NCI-H146 treated with DMSO at 0.1 percent for 48 hours (cell line): ENCODE results near the gene HSH2D.
A peak's percentile ranks its signal among the peaks of the same experiment; 100 is the strongest.
"Not testable (repeated sequence)": the region's sequence is repeated elsewhere in the genome, so short reads cannot be mapped to it uniquely, and the experiment has no call there.

Source experiments
- DNase-seq: peaks from one replicate; lab custom pipeline; 2025; ENCODE audit not compliant: unreplicated experiment; lab: John Stamatoyannopoulos, UW

The HSH2D gene

GRCh38 chr19:16119075-16119857 lies 24.2 kb upstream of the HSH2D start:
- not testable (repeated sequence) for DNase-seq

GRCh38 chr19:16121141-16121540 lies 22.3 kb upstream of the HSH2D start:
- no peak for DNase-seq

- no peak for DNase-seq
Observed at GRCh38 chr19:16121967-16122366, 21.5 kb upstream of the HSH2D start.

- DNase-seq, result no peak
Observed at GRCh38 chr19:16124953-16125352, 18.5 kb upstream of the HSH2D start.

- DNase-seq, result no peak
Observed at GRCh38 chr19:16125737-16126495, 17.6 kb upstream of the HSH2D start.

GRCh38 chr19:16127080-16127479 lies 16.4 kb upstream of the HSH2D start:
- no peak for DNase-seq

- DNase-seq, result no peak
Observed at GRCh38 chr19:16127776-16128371, 15.6 kb upstream of the HSH2D start.

GRCh38 chr19:16131648-16132047 lies 11.8 kb upstream of the HSH2D start:
- no peak for DNase-seq

GRCh38 chr19:16133818-16134217 lies 9.7 kb upstream of the HSH2D start:
- no peak for DNase-seq

- no peak for DNase-seq
Observed at GRCh38 chr19:16134510-16134909, 9.0 kb upstream of the HSH2D start.

- DNase-seq, result no peak
Observed at GRCh38 chr19:16135430-16136127, 7.9 kb upstream of the HSH2D start.

- peak; percentile 30 for DNase-seq
Observed at GRCh38 chr19:16136185-16136999, 7.1 kb upstream of the HSH2D start.

- DNase-seq, result no peak
Observed at GRCh38 chr19:16139752-16140151, 3.7 kb upstream of the HSH2D start.

GRCh38 chr19:16141043-16141442 lies 2.4 kb upstream of the HSH2D start:
- DNase-seq, result no peak

- DNase-seq, result no peak
Observed at GRCh38 chr19:16142032-16142580, 1.4 kb upstream of the HSH2D start.

- no peak for DNase-seq
Observed at GRCh38 chr19:16144216-16144581, 714 bp downstream of the HSH2D start.

- DNase-seq, result no peak
Observed at GRCh38 chr19:16146112-16146511, 2.6 kb downstream of the HSH2D start.

- DNase-seq, result no peak
Observed at GRCh38 chr19:16148443-16149229, 5.2 kb downstream of the HSH2D start.

GRCh38 chr19:16153582-16154336 lies 10.3 kb downstream of the HSH2D start:
- no peak for DNase-seq
